ENCODE data around the gene POU2F3. TPM values are rescaled to one million over a fixed set of nuclear protein-coding genes. Genes with fewer than 3 reads are reported as not detected.

POU2F3 gene
- total RNA-seq, 1 donor from 2014 or later, result 4.6 TPM

- no peaks in the 10 kb centered on the region for H3K36me3 ChIP-seq
- H3K27ac ChIP-seq, result no peak overlapping the region
- ATAC-seq (no peak), DNase-seq (no peak)
- no peak overlapping the region for H3K4me3 ChIP-seq
- peaks cover 60% of the 10 kb centered on the region for H3K27me3 ChIP-seq (ENCODE audit: low read depth)
- intact Hi-C loops (cut with DNase I), result loop anchor here (10.0 kb wide), 1 partner anchor 62 kb away; no protein-coding TSS in a partner anchor
- peaks cover 7% of the 10 kb centered on the region for H3K4me1 ChIP-seq
- TF ChIP-seq, protein P1, sequence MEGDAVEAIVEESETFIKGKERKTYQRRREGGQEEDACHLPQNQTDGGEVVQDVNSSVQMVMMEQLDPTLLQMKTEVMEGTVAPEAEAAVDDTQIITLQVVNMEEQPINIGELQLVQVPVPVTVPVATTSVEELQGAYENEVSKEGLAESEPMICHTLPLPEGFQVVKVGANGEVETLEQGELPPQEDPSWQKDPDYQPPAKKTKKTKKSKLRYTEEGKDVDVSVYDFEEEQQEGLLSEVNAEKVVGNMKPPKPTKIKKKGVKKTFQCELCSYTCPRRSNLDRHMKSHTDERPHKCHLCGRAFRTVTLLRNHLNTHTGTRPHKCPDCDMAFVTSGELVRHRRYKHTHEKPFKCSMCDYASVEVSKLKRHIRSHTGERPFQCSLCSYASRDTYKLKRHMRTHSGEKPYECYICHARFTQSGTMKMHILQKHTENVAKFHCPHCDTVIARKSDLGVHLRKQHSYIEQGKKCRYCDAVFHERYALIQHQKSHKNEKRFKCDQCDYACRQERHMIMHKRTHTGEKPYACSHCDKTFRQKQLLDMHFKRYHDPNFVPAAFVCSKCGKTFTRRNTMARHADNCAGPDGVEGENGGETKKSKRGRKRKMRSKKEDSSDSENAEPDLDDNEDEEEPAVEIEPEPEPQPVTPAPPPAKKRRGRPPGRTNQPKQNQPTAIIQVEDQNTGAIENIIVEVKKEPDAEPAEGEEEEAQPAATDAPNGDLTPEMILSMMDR (IDR thresholded peaks at IDR 0.05), result no peak
- H3K9me3 ChIP-seq, result no peaks in the 10 kb centered on the region
These were observed 3.3 kb downstream of the POU2F3 start for GRCh38 chr11:120243221-120243620.

DNA sequence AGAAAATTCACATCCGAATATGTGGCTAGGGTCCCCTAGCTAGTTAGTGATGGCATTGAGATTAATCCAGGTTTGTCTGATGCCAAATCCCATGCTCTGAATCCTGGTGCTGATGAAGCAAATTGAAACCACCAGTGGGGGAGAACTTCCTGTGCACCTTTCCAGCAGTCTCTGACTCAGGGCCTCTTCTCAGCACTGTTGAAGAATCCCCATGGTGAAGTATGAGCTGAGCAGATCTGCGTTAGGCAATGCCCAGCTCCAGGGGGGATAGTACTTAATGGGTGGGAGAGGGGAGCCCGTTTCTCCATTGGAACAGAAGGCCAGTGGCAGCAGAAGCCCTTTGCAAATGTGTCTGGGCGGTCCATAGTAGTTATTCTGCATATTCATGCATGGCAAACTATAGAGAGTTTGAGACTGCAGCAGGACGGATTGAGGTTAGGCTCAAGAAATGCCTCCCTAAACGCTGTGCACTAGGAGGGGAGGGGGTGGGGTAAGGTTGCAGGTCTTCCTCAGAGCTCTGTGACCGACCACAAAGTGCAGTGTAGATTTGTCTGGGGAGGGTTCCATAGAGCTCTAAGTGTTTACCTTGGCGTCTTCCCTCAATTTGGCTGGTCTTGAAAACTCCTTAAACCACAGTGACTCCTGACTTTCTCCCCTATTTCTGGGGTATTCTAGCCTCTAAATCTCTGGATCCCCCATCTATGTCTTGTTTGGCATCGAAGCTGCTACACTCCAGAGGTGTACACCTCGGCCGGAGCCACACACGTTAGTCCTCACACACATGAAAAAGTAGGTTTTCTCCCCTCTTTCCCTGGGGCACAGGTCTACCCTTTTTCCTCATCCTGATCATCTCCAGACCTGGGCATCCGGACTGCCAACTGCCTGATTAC lies 4.8 kb downstream of the POU2F3 start:
- H3K27me3 ChIP-seq (ENCODE audit: low read depth), result peaks cover 57% of the 10 kb centered on the region
- H3K9me3 ChIP-seq, result no peaks in the 10 kb centered on the region
- H3K4me1 ChIP-seq, result peaks cover 7% of the 10 kb centered on the region
- intact Hi-C loops (cut with DNase I), result loop anchor here (10.0 kb wide), 1 partner anchor 60 kb away; no protein-coding TSS in a partner anchor
- H3K4me3 ChIP-seq, result no peak overlapping the region
- H3K27ac ChIP-seq, result no peak overlapping the region
- ATAC-seq (no peak), DNase-seq (no peak)
- no peaks in the 10 kb centered on the region for H3K36me3 ChIP-seq
- TF ChIP-seq, protein P1 (IDR thresholded peaks at IDR 0.05), result no peak

- H3K27ac ChIP-seq, result no peak overlapping the region
- H3K27me3 ChIP-seq (ENCODE audit: low read depth), result peaks cover 54% of the 10 kb centered on the region
- TF ChIP-seq, protein P1 (IDR thresholded peaks at IDR 0.05), result no peak
- H3K36me3 ChIP-seq, result no peaks in the 10 kb centered on the region
- ATAC-seq, result no peak
- H3K9me3 ChIP-seq, result no peaks in the 10 kb centered on the region
- no peak for DNase-seq
- peaks cover 6% of the 10 kb centered on the region for H3K4me1 ChIP-seq
- intact Hi-C loops (cut with DNase I), result loop anchor here (10.0 kb wide), 1 partner anchor 59 kb away; no protein-coding TSS in a partner anchor
- H3K4me3 ChIP-seq, result no peak overlapping the region
These were observed 5.5 kb downstream of the POU2F3 start for GRCh38 chr11:120245434-120245833.

DNA sequence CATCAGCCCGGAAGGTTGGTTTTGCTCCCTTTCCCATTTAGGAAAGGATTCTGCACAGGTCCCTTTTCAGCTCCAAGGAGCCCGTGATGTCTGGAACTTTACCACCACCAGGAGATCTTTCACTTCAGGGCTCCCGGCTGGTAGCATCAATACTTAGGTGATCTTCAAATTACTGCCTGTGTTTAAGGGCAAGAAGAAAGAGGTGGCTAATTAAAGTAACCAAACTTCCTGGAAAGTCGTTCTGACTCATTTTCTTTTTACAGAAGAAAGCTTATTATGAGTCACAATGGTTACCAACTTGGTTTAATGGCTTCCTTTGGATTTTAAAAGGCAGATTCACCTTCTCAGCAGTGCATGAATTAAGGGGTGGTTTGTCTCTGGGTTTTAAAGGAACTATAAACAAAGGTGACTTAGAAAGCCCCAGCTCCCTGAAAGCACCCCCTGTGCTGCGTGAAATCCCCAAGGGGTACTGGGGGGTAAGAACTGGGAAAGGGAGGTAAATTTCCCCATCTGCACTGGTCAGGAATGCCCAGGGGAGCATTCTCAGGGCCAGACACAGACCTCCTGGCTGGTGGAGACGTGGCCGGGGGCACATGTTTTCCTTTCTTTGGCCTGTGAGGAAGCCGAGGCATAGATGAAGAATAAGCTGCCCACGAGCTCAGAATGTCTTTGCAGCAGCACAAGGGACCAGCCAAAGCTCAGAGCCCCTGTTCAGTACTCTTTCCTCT lies 8.8 kb downstream of the POU2F3 start:
- TF ChIP-seq, protein P1 (IDR thresholded peaks at IDR 0.05), result no peak
- ATAC-seq, result no peak
- no peak for DNase-seq
- no peaks in the 10 kb centered on the region for H3K4me1 ChIP-seq
- peaks cover 43% of the 10 kb centered on the region for H3K27me3 ChIP-seq (ENCODE audit: low read depth)
- H3K4me3 ChIP-seq, result no peak overlapping the region
- H3K36me3 ChIP-seq, result no peaks in the 10 kb centered on the region
- no peak overlapping the region for H3K27ac ChIP-seq
- H3K9me3 ChIP-seq, result no peaks in the 10 kb centered on the region
- intact Hi-C loops (cut with DNase I), result loop anchor here (10.0 kb wide), 1 partner anchor 56 kb away; no protein-coding TSS in a partner anchor
